ENCODE results near the gene ZNF207. TPM values are rescaled to one million over a fixed set of nuclear protein-coding genes. Genes with fewer than 3 reads are reported as not detected.
A peak's percentile ranks its signal among the peaks of the same experiment; 100 is the strongest.

The ZNF207 gene
- total RNA-seq, 1 experiment from 2014 or later: 215 TPM

GRCh38 chr17:32382526-32383223, 32.7 kb downstream of the ZNF207 start:
- CTCF ChIA-PET: no interaction called here

GRCh38 chr17:32383926-32384434, 34.0 kb downstream of the ZNF207 start:
- ATAC-seq (peak; percentile 20; the same call in 1 of the 2 replicates), DNase-seq (ENCODE audit: low read depth, low spot score) (no peak)
- Histone ChIP-seq H3K27ac (ENCODE audit: low read length) (no peak overlapping the region), H3K36me3 (ENCODE audit: control insufficient read depth, insufficient read depth, low read length) (peaks cover 29% of the 10 kb centered on the region), H3K9me3 (ENCODE audit: control insufficient read depth, insufficient read depth, low read depth, low read length) (no peaks in the 10 kb centered on the region), H3K4me3 (ENCODE audit: low read depth in 2 of 2, low read length in 2 of 2) (no peak overlapping the region), H3K27me3 (ENCODE audit: control insufficient read depth, insufficient read depth, low read length) (no peaks in the 10 kb centered on the region), H3K4me1 (ENCODE audit: control insufficient read depth, insufficient read depth, low read length) (no peaks in the 10 kb centered on the region)
- no TSS peak for BruUV-seq (replicated peaks)
- in situ Hi-C loops (cut with HindIII; ENCODE audit: low pct_unique_long_range_greater_than_20kb, low sequenced_read_pairs) (no loop called here), intact Hi-C loops (cut with micrococcal nuclease; ENCODE audit: unreplicated experiment) (no loop called here)
- CTCF ChIA-PET: no interaction called here
- TF ChIP-seq CTCF (IDR thresholded peaks at IDR 0.05) (no peak), REST (IDR thresholded peaks at IDR 0.05; ENCODE audit: insufficient read depth in 1 of 2, low read depth in 2 of 2, low read length in 1 of 2) (no peak), POLR2AphosphoS5 (IDR thresholded peaks at IDR 0.05; ENCODE audit: low read depth, low read length) (peak; percentile 49; the same call in 1 of the 2 replicates), SIN3A (IDR thresholded peaks at IDR 0.05; ENCODE audit: borderline replicate concordance, insufficient read depth, low read depth, low read length) (no peak)
- POLR2A ChIA-PET: no interaction called here

More at GRCh38 chr17:32382526-32383223, 32.7 kb downstream of the ZNF207 start:
- POLR2A ChIA-PET: no interaction called here
- intact Hi-C loops (cut with micrococcal nuclease; ENCODE audit: unreplicated experiment): no loop called here
- Histone ChIP-seq H3K4me3 (ENCODE audit: low read depth in 2 of 2, low read length in 2 of 2) (no peak overlapping the region), H3K27ac (ENCODE audit: low read length) (no peak overlapping the region), H3K36me3 (ENCODE audit: control insufficient read depth, insufficient read depth, low read length) (peaks cover 40% of the 10 kb centered on the region), H3K4me1 (ENCODE audit: control insufficient read depth, insufficient read depth, low read length) (no peaks in the 10 kb centered on the region), H3K9me3 (ENCODE audit: control insufficient read depth, insufficient read depth, low read depth, low read length) (no peaks in the 10 kb centered on the region), H3K27me3 (ENCODE audit: control insufficient read depth, insufficient read depth, low read length) (no peaks in the 10 kb centered on the region)
- no peak; the same call in 1 of the 2 replicates for ATAC-seq
- BruUV-seq (replicated peaks): TSS peak; percentile 4
- no peak for DNase-seq (ENCODE audit: low read depth, low spot score)
- in situ Hi-C loops (cut with HindIII; ENCODE audit: low pct_unique_long_range_greater_than_20kb, low sequenced_read_pairs): no loop called here
- TF ChIP-seq SIN3A (IDR thresholded peaks at IDR 0.05; ENCODE audit: borderline replicate concordance, insufficient read depth, low read depth, low read length) (no peak), POLR2AphosphoS5 (IDR thresholded peaks at IDR 0.05; ENCODE audit: low read depth, low read length) (peak; percentile 21; the same call in 1 of the 2 replicates)

GRCh38 chr17:32385121-32385520, 35.2 kb downstream of the ZNF207 start:
- POLR2A ChIA-PET: no interaction called here

More at GRCh38 chr17:32385121-32385520, 35.2 kb downstream of the ZNF207 start:
- no peaks in the 10 kb centered on the region for H3K4me1 ChIP-seq (ENCODE audit: control insufficient read depth, insufficient read depth, low read length)
- H3K4me3 ChIP-seq (ENCODE audit: low read depth in 2 of 2, low read length in 2 of 2): no peak overlapping the region
- DNase-seq (ENCODE audit: low read depth, low spot score) (no peak), ATAC-seq (no peak)
- CTCF ChIA-PET: no interaction called here
- H3K27me3 ChIP-seq (ENCODE audit: control insufficient read depth, insufficient read depth, low read length): no peaks in the 10 kb centered on the region
- intact Hi-C loops (cut with micrococcal nuclease; ENCODE audit: unreplicated experiment) (no loop called here), in situ Hi-C loops (cut with HindIII; ENCODE audit: low pct_unique_long_range_greater_than_20kb, low sequenced_read_pairs) (no loop called here)
- TF ChIP-seq REST (IDR thresholded peaks at IDR 0.05; ENCODE audit: insufficient read depth in 1 of 2, low read depth in 2 of 2, low read length in 1 of 2) (no peak), CTCF (IDR thresholded peaks at IDR 0.05) (no peak)
- H3K9me3 ChIP-seq (ENCODE audit: control insufficient read depth, insufficient read depth, low read depth, low read length): no peaks in the 10 kb centered on the region
- no peak overlapping the region for H3K27ac ChIP-seq (ENCODE audit: low read length)
- no TSS peak for BruUV-seq (replicated peaks)
- H3K36me3 ChIP-seq (ENCODE audit: control insufficient read depth, insufficient read depth, low read length): peaks cover 17% of the 10 kb centered on the region

Data from Panc1 (cell line).